DMS 273 treated with DMSO at 0.1 percent for 48 hours (cell line): ENCODE measurements around the gene KRTAP10-10.
"Not testable (repeated sequence)": the region's sequence is repeated elsewhere in the genome, so short reads cannot be mapped to it uniquely, and the experiment has no call there.

Experiments
- DNase-seq: peaks from one replicate; lab custom pipeline; 2025; lab: John Stamatoyannopoulos, UW

KRTAP10-10 gene

DNA sequence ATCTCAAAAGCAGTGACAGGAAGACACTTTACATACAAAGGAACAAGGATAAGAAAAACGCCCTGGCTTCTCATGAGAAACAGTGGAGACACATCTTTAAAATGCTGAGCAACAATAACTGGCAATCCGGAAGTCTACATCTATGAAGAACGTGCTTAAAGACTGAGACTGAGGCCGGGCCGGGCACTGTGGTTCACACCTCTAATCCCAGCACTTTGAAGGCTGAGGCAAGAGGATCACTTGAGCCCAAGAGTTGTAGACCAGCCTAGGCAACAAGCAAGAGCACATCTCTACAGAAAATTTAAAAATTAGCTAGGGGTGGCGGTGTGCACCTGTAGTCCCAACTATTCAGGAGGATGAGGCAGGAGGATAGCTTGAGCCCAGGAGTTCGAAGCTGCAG is 46.9 kb downstream of the KRTAP10-10 start:
- no peak for DNase-seq

DNA sequence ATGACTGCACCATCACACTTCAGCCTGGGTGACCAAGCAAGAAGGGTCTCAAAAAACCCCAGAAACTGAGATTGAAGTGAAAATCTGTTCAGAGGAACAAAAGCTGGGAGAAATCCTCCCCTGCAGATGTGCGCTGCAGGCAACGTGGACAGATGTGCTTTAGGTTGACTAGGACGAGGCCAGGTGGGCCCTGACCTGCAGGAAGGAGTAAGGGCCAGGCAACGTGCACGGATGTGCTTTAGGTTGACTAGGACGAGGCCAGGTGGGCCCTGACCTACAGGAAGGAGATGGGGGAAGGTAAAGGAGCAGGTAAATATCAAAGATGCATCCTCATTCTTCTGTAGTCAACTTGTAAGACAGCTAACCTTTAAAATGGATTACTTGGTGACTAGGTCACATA is 47.3 kb downstream of the KRTAP10-10 start:
- DNase-seq = no peak

DNA sequence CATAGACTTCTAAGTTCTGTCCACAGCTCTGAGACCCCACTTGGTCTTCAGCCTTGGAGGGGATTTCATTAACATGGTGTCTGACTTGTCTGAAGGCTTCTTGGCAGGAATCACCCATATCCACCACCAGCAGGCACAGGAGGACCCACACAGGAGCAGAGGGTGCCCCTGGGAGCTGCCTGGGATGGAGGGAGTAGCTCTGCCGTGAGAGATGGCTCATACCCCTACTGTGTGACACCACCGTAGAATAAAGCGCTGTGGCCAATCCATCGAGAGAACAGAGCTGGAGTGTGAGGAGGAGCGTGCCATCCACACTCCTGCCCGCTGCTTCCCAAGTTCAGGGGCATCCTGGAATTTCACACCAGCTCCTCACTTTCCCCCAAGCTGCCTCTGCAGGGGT is 47.9 kb downstream of the KRTAP10-10 start:
- DNase-seq = not testable (repeated sequence)

DNA sequence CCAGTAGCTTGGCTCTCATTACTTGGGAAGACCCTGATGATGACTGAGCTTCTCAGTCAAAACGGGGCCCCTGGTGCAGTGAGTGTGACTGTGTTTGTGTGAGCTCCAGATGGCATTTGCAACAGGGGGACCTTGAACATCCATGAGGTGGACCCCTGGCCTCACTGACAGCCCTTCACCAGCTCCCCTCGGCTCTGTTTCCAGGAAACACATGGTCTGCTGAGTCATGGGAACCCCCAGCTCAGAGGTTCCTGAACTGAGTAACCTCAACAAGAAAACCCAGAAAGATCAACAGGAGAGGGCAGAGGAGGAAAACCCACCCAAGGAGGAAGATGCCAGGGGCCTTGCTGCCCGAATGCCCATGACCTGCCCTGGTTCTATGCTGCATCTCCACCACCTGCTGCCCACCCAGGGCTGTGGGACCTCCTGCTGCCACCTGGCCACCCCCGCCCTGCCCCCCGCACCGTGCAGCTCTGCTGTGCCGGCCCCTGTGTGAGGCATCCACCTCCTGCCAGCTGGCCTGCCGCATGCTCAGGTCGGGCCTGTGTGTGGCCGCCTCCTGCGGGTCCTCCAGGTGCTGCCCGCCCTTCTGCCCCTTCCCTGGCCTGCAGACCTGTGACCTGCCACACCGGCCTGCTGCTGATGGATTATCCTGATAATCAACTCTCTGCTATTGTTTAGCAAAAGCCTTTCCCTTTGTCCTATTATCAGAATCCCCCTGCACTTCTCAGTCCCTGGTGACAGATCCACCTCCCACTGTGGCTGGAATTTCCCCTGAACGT is 49.0 kb downstream of the KRTAP10-10 start:
- DNase-seq = no peak

DNA sequence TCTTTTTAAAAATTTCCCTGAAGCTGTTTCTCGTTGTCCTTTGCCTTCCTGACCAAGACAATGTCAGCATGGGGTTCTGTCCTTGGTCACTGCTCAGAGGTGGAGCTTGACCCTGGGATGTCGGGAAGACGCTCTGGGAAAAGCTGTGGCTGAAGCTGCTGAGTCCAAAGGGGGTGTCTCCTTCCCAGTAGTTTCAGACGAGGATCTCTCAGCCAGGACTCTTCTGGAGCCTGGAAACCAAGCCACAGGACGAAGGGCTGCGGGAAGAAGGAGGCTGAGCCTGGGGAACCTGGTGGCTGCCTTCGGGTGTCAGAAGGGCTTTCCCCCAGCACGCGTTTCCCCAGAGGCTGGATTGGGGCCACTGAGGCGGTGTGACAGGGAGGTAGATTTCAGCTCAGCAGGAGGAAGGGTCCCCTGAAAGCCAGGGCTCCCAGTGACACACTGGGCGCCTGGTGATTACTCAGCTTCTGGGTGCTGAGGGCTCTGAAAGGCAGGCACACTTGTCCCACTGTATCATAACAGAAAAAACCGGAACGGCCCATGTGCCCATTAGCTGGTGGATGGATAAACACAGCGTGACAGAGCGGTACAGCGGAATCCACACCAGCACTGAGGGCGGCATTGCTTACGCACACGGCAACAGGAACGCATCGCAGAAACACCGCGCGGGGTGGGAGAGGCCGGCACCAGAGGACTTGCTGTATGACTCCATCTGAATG is 49.8 kb downstream of the KRTAP10-10 start:
- no peak for DNase-seq

DNA sequence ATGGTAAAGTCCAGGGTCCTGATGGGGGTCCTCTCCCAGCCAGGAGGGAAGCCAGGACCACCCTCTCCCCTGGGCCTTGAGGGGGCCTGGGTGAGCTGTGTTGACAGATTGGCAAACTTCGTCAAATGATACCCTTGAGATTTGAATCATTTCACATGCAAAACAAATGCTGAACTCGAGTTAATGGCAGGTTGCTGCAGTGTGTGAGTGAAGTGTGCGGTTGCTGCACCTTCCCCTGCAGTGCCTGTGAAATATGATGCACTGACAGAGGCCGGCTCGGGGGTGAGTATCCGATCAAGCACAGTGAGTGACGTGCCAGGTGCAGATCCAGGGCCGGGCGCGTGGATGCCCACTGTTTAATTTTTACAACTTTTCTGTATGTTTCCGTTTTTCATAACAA is 50.5 kb downstream of the KRTAP10-10 start:
- DNase-seq = no peak
